Fibroblast of lung (primary cell): ENCODE measurements around the gene CFAP410. TPM values are rescaled to one million over a fixed set of nuclear protein-coding genes. Genes with fewer than 3 reads are reported as not detected.

ENCODE experiments used
- DNase-seq, 2 donors: peaks; one replicate each; pipeline versions ENCODE4 v3.0.0 to v3.0.0-alpha.2; 2010; ENCODE audit warnings: low read depth in 2 of 2
- H2AFZ ChIP-seq: 2 replicates; pipeline ENCODE4 v1.5.1; 2012; ENCODE audit warnings: low read length, control low read depth, inconsistent platforms
- H3K27ac ChIP-seq: 2 replicates; pipeline ENCODE4 v1.5.1; 2011; ENCODE audit warnings: low read length, control low read depth; ENCODE audit not compliant: insufficient read depth
- H3K27me3 ChIP-seq: 2 replicates; pipeline ENCODE4 v1.5.1; 2011; ENCODE audit warnings: mild to moderate bottlenecking, low read length; ENCODE audit not compliant: control insufficient read depth, insufficient read depth
- H3K36me3 ChIP-seq: 2 replicates; pipeline ENCODE4 v1.5.1; 2011; ENCODE audit warnings: low read length; ENCODE audit not compliant: control insufficient read depth, insufficient read depth
- H3K4me1 ChIP-seq: 2 replicates; pipeline ENCODE4 v1.5.1; 2011; ENCODE audit warnings: low read length; ENCODE audit not compliant: control insufficient read depth, insufficient read depth; ENCODE audit errors: extremely low read depth
- H3K4me2 ChIP-seq: 2 replicates; pipeline ENCODE4 v1.5.1; 2011; ENCODE audit warnings: low read length, control low read depth; ENCODE audit not compliant: insufficient read depth; ENCODE audit errors: extremely low read depth
- H3K4me3 ChIP-seq, 4 experiments: fragments of 200-600 bp in 1 of 4; sonication (generic) in 1 of 4; replicated peaks in 1 of 4; 2 replicates each; pipeline ENCODE4 v1.5.1; 2011 to 2016; ENCODE audit warnings: low read length in 4 of 4, low read depth in 3 of 4, mild to moderate bottlenecking in 3 of 4, control low read depth in 2 of 4, inconsistent platforms in 1 of 4, mixed read lengths in 1 of 4; ENCODE audit not compliant: insufficient read depth in 1 of 4; ENCODE audit errors: control extremely low read depth in 1 of 4
- H3K79me2 ChIP-seq: 2 replicates; pipeline ENCODE4 v1.5.1; 2012; ENCODE audit warnings: mild to moderate bottlenecking, low read length, inconsistent platforms; ENCODE audit not compliant: control insufficient read depth, insufficient read depth
- H3K9ac ChIP-seq: 2 replicates; pipeline ENCODE4 v1.5.1; 2011; ENCODE audit warnings: mild to moderate bottlenecking, low read length, control low read depth; ENCODE audit not compliant: insufficient read depth
- H3K9me3 ChIP-seq: 2 replicates; pipeline ENCODE4 v1.5.1; 2012; ENCODE audit warnings: low read depth, low read length; ENCODE audit not compliant: control insufficient read depth, insufficient read depth
- H4K20me1 ChIP-seq: 2 replicates; pipeline ENCODE4 v1.5.1; 2011; ENCODE audit warnings: low read length; ENCODE audit not compliant: control insufficient read depth, insufficient read depth; ENCODE audit errors: extremely low read depth
- EZH2 ChIP-seq: IDR thresholded peaks from 2 replicates; pipeline ENCODE4 v1.5.1; 2012; ENCODE audit warnings: low read length, control low read depth, mild to moderate bottlenecking; ENCODE audit errors: missing control alignments
- polyA plus RNA-seq, 2 donors: library from polyadenylated mRNA; depleted of rRNA in 1 of 2; stranded (reverse) in 1 of 2; unstranded in 1 of 2; fragments of >200 nt; gene quantifications; 2 replicates each; pipeline ENCODE4 v1.2.1, GENCODE V29; 2011 to 2012; ENCODE audit warnings: missing spikeins in 1 of 2
- total RNA-seq: library from RNA; depleted of rRNA; stranded (reverse); fragments of >200 nt; gene quantifications from 2 replicates; pipeline ENCODE4 v1.2.1, GENCODE V29; 2014
- TF ChIP-seq, protein P1 (sequence below), 2 donors: IDR thresholded peaks in 1 of 2; conservative IDR thresholded peaks in 1 of 2; 1 replicate in 1 of 2; 2 replicates in 1 of 2; pipeline ENCODE4 v1.5.1; 2011 to 2012; ENCODE audit warnings: low read length in 2 of 2, control low read depth in 1 of 2, inconsistent platforms in 1 of 2, low read depth in 1 of 2, mild to moderate bottlenecking in 1 of 2

The CFAP410 gene
- total and polyA plus RNA-seq, 2 donors (not counting 1 experiment from before 2014, with no cell fraction given): 4.9 to 7.1 TPM

DNA sequence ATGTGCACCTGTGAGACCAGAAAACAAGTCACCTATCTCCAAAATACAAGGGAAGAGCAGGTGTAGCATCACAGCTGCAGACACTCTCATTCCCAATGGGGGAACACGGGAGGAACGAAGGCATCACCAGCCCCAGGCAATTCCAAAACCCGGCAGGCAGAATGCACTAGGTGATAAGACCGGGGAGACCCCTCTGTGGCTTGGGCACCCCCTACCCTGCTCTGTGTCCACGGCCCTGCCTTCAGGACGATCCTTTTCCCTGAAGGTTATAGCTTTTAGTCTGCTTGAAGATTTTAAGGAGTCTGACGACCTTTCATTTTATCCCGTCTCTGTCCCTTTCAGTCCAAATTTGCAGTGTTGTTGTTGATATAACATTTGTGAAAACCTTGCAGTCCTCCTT, 33.4 kb upstream of the CFAP410 start:
- Histone ChIP-seq H3K4me1 (no peaks in the 10 kb centered on the region), H3K79me2 (no peaks in the 10 kb centered on the region), H3K27me3 (no peaks in the 10 kb centered on the region), H3K4me3 (no peak overlapping the region), H3K4me2 (no peak overlapping the region), H3K27ac (no peak overlapping the region), H3K9ac (no peak overlapping the region), H3K36me3 (no peaks in the 10 kb centered on the region), H4K20me1 (no peaks in the 10 kb centered on the region), H2AFZ (no peak overlapping the region), H3K9me3 (no peaks in the 10 kb centered on the region)
- TF ChIP-seq, protein P1, sequence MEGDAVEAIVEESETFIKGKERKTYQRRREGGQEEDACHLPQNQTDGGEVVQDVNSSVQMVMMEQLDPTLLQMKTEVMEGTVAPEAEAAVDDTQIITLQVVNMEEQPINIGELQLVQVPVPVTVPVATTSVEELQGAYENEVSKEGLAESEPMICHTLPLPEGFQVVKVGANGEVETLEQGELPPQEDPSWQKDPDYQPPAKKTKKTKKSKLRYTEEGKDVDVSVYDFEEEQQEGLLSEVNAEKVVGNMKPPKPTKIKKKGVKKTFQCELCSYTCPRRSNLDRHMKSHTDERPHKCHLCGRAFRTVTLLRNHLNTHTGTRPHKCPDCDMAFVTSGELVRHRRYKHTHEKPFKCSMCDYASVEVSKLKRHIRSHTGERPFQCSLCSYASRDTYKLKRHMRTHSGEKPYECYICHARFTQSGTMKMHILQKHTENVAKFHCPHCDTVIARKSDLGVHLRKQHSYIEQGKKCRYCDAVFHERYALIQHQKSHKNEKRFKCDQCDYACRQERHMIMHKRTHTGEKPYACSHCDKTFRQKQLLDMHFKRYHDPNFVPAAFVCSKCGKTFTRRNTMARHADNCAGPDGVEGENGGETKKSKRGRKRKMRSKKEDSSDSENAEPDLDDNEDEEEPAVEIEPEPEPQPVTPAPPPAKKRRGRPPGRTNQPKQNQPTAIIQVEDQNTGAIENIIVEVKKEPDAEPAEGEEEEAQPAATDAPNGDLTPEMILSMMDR (conservative IDR thresholded peaks at IDR 0.05 in 1 of 2, IDR thresholded peaks at IDR 0.05 in 1 of 2; ENCODE audit: low read depth in 1 of 2, low read length in 2 of 2): no peak
- no peak for TF ChIP-seq EZH2
- DNase-seq: no peak

DNA sequence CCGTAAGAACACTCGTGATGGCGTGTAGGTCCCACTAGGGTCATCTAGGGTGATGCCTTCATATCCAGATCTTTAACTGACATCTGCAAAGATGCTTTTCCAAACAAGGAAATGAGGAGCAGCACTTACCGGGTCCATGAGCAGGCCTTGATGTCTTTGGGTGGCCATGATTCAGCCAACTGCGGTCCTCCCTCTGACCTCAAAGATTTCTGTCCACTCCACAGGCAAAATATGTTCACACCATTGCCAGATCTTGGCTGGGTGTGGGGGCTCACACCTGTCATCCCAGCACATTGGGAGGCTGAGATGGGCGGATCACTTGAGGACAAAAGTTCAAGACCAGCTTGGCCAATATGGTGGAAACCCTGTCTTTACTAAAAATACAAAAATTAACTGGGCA, 32.4 kb upstream of the CFAP410 start:
- no peaks in the 10 kb centered on the region for H3K27me3 ChIP-seq

DNA sequence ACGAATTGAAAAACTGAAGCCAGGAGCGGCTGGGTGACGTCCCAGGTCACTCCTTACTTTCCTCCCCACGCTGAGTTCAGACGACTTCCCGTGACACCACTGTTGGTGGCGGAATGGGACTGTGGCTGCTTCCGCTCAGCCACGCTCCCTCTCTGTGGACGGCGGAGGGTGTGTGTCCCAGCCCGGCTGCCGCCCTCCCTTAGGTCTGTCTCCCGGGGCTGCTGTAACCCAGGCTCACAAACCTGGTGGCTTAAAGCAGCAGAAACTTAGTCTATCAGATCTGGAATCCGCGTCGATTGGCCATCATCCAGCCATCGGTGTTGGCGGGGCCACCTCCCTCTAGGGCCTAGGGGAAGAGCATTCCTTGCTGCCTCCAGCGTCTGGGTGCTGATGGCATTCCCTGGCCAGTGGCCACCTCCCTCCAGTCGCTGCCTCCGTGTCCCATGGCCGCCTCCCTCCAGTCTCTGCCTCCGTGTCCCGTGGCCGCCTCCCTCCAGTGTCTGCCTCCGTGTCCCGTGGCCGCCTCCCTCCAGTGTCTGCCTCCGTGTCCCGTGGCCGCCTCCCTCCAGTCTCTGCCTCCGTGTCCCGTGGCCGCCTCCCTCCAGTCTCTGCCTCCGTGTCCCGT, 31.7 kb upstream of the CFAP410 start:
- H3K36me3 ChIP-seq: no peaks in the 10 kb centered on the region
- no peaks in the 10 kb centered on the region for H4K20me1 ChIP-seq
- TF ChIP-seq, protein P1 (conservative IDR thresholded peaks at IDR 0.05 in 1 of 2, IDR thresholded peaks at IDR 0.05 in 1 of 2; ENCODE audit: low read depth in 1 of 2, low read length in 2 of 2): no peak
- no peak for TF ChIP-seq EZH2
- H3K27me3 ChIP-seq: no peaks in the 10 kb centered on the region
- no peak overlapping the region for H3K4me3 ChIP-seq
- H3K4me2 ChIP-seq: no peak overlapping the region
- no peak overlapping the region for H3K9ac ChIP-seq
- no peaks in the 10 kb centered on the region for H3K4me1 ChIP-seq
- no peak overlapping the region for H2AFZ ChIP-seq
- no peak overlapping the region for H3K27ac ChIP-seq
- no peak for DNase-seq
- H3K79me2 ChIP-seq: no peaks in the 10 kb centered on the region
- H3K9me3 ChIP-seq: no peaks in the 10 kb centered on the region

More for the DNA sequence above, 32.4 kb upstream of the CFAP410 start:
- Histone ChIP-seq H3K4me3 (no peak overlapping the region), H4K20me1 (no peaks in the 10 kb centered on the region), H3K4me1 (no peaks in the 10 kb centered on the region), H3K36me3 (no peaks in the 10 kb centered on the region), H3K27ac (no peak overlapping the region), H3K4me2 (no peak overlapping the region), H3K79me2 (no peaks in the 10 kb centered on the region), H3K9me3 (no peaks in the 10 kb centered on the region), H2AFZ (no peak overlapping the region), H3K9ac (no peak overlapping the region)
- no peak for TF ChIP-seq EZH2
- TF ChIP-seq, protein P1 (conservative IDR thresholded peaks at IDR 0.05 in 1 of 2, IDR thresholded peaks at IDR 0.05 in 1 of 2; ENCODE audit: low read depth in 1 of 2, low read length in 2 of 2): no peak
- DNase-seq: no peak
